Neural cell (in vitro differentiated cells): ENCODE data around the gene PIGT. TPM values are rescaled to one million over a fixed set of nuclear protein-coding genes. Genes with fewer than 3 reads are reported as not detected.

Experiments used
- H2AFZ ChIP-seq: fragments of 200-600, 300-800 bp; sonication (generic), shearing (Covaris generic); 2 replicates; pipeline ENCODE4 v1.6.0; 2014; ENCODE audit warnings: low read depth, mild to moderate bottlenecking, antibody characterized with exemption, low read length, moderate library complexity
- H3F3A ChIP-seq: fragments of 200-600 bp; shearing (Covaris generic); 2 replicates; pipeline ENCODE4 v1.6.1; 2016; ENCODE audit warnings: mild to moderate bottlenecking, moderate library complexity, mixed read lengths, antibody characterized with exemption, low read length; ENCODE audit not compliant: insufficient read depth, poor library complexity, severe bottlenecking
- H3K27ac ChIP-seq: fragments of 200-600, 300-800 bp; sonication (generic), shearing (Covaris generic); 2 replicates; pipeline ENCODE4 v1.5.1; 2014; ENCODE audit warnings: mild to moderate bottlenecking, low read length, moderate library complexity
- H3K27me3 ChIP-seq: fragments of 300-800, 200-600 bp; sonication (generic), shearing (Covaris generic); 2 replicates; pipeline ENCODE4 v1.6.0; 2014; ENCODE audit warnings: mild to moderate bottlenecking, low read depth, low read length, moderate library complexity; ENCODE audit not compliant: insufficient read depth
- H3K36me3 ChIP-seq: fragments of 300-800, 200-600 bp; sonication (generic), shearing (Covaris generic); 2 replicates; pipeline ENCODE4 v1.5.1; 2014; ENCODE audit warnings: mild to moderate bottlenecking, antibody characterized with exemption, low read length, moderate library complexity; ENCODE audit not compliant: insufficient read depth
- H3K4me2 ChIP-seq: fragments of 300-800, 200-600 bp; sonication (generic), shearing (Covaris generic); 2 replicates; pipeline ENCODE4 v1.6.0; 2014; ENCODE audit warnings: mild to moderate bottlenecking, low read length
- H3K4me3 ChIP-seq: fragments of 300-800, 200-600 bp; sonication (generic), shearing (Covaris generic); 2 replicates; pipeline ENCODE4 v1.5.1; 2014; ENCODE audit warnings: mild to moderate bottlenecking, low read length, moderate library complexity
- H3K79me2 ChIP-seq: fragments of 200-600 bp; shearing (Covaris generic); replicated peaks from 2 replicates; pipeline ENCODE4 v1.6.0; 2014; ENCODE audit warnings: mild to moderate bottlenecking, low read length, moderate library complexity; ENCODE audit not compliant: insufficient read depth
- H3K9ac ChIP-seq: fragments of 300-800, 200-600 bp; sonication (generic), shearing (Covaris generic); 2 replicates; pipeline ENCODE4 v1.6.1; 2016; ENCODE audit warnings: mild to moderate bottlenecking, low read length, mixed read lengths
- H3K9me2 ChIP-seq: fragments of 200-600 bp; shearing (Covaris generic); 2 replicates; pipeline ENCODE4 v1.6.1; 2016; ENCODE audit warnings: mild to moderate bottlenecking, low read length, mixed read lengths; ENCODE audit not compliant: insufficient read depth
- H3K9me3 ChIP-seq: fragments of 200-600, 300-800 bp; sonication (generic), shearing (Covaris generic); 2 replicates; pipeline ENCODE4 v1.6.1; 2016; ENCODE audit warnings: mild to moderate bottlenecking, mixed run types, low read length, moderate library complexity, mixed read lengths
- H4K20me1 ChIP-seq: fragments of 200-600 bp; shearing (Covaris generic); 2 replicates; pipeline ENCODE4 v1.6.1; 2016; ENCODE audit warnings: mild to moderate bottlenecking, mixed run types; ENCODE audit not compliant: insufficient read depth
- EP300 ChIP-seq: fragments of 450-650 bp; conservative IDR thresholded peaks from 2 replicates; pipeline ENCODE4 v1.6.1; 2014; ENCODE audit warnings: antibody characterized with exemption, mild to moderate bottlenecking, moderate library complexity; ENCODE audit not compliant: poor library complexity, severe bottlenecking
- EZH2 ChIP-seq: fragments of 200-600, 300-800 bp; shearing (Covaris generic), sonication (generic); IDR thresholded peaks from 2 replicates; pipeline ENCODE4 v1.6.1; 2014; ENCODE audit warnings: antibody characterized with exemption, low read length, borderline replicate concordance, mild to moderate bottlenecking; ENCODE audit not compliant: insufficient read depth, poor library complexity, severe bottlenecking
- MXI1 ChIP-seq: fragments of 450-650 bp; conservative IDR thresholded peaks from 2 replicates; pipeline ENCODE4 v1.6.1; 2014; ENCODE audit warnings: antibody characterized with exemption, mild to moderate bottlenecking; ENCODE audit not compliant: poor library complexity, severe bottlenecking
- POLR2AphosphoS5 ChIP-seq: IDR thresholded peaks from 2 replicates; pipeline ENCODE4 v1.6.1; 2012
- RAD21 ChIP-seq: fragments of 450-650 bp; conservative IDR thresholded peaks from 2 replicates; pipeline ENCODE4 v1.6.1; 2014; ENCODE audit warnings: antibody characterized with exemption, mild to moderate bottlenecking, moderate library complexity
- SMC3 ChIP-seq: fragments of 450-650 bp; conservative IDR thresholded peaks from 2 replicates; pipeline ENCODE4 v1.6.1; 2014; ENCODE audit warnings: antibody characterized with exemption, mild to moderate bottlenecking, moderate library complexity; ENCODE audit not compliant: poor library complexity
- TAF1 ChIP-seq: IDR thresholded peaks from 2 replicates; pipeline ENCODE4 v1.6.1; 2012; ENCODE audit warnings: low read depth
- polyA plus RNA-seq: library from polyadenylated mRNA; depleted of rRNA; stranded (reverse); fragments of >200 nt; gene quantifications from 2 replicates; pipeline ENCODE4 v1.2.3, GENCODE V29; 2014
- TF ChIP-seq, protein P1 (sequence below): IDR thresholded peaks from 2 replicates; pipeline ENCODE4 v1.6.1; 2012; ENCODE audit warnings: borderline replicate concordance
- TF ChIP-seq, protein P2 (sequence below): fragments of 450-650 bp; IDR thresholded peaks from 2 replicates; pipeline ENCODE4 v1.5.1; 2014; ENCODE audit warnings: antibody characterized with exemption, mild to moderate bottlenecking, moderate library complexity; ENCODE audit not compliant: poor library complexity, severe bottlenecking

Gene PIGT
- polyA plus RNA-seq, 1 donor from 2014 or later = 24.3 TPM

- no peaks in the 10 kb centered on the region for H3K27me3 ChIP-seq
- H3K9me3 ChIP-seq = no peaks in the 10 kb centered on the region
- H3K79me2 ChIP-seq = no peaks in the 10 kb centered on the region
- H3K4me2 ChIP-seq = no peak overlapping the region
- no peaks in the 10 kb centered on the region for H3K9me2 ChIP-seq
- TF ChIP-seq POLR2AphosphoS5 = no peak
- TF ChIP-seq, protein P1, sequence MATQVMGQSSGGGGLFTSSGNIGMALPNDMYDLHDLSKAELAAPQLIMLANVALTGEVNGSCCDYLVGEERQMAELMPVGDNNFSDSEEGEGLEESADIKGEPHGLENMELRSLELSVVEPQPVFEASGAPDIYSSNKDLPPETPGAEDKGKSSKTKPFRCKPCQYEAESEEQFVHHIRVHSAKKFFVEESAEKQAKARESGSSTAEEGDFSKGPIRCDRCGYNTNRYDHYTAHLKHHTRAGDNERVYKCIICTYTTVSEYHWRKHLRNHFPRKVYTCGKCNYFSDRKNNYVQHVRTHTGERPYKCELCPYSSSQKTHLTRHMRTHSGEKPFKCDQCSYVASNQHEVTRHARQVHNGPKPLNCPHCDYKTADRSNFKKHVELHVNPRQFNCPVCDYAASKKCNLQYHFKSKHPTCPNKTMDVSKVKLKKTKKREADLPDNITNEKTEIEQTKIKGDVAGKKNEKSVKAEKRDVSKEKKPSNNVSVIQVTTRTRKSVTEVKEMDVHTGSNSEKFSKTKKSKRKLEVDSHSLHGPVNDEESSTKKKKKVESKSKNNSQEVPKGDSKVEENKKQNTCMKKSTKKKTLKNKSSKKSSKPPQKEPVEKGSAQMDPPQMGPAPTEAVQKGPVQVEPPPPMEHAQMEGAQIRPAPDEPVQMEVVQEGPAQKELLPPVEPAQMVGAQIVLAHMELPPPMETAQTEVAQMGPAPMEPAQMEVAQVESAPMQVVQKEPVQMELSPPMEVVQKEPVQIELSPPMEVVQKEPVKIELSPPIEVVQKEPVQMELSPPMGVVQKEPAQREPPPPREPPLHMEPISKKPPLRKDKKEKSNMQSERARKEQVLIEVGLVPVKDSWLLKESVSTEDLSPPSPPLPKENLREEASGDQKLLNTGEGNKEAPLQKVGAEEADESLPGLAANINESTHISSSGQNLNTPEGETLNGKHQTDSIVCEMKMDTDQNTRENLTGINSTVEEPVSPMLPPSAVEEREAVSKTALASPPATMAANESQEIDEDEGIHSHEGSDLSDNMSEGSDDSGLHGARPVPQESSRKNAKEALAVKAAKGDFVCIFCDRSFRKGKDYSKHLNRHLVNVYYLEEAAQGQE = no peak
- TF ChIP-seq SMC3 = no peak
- no peak for TF ChIP-seq EP300
- TF ChIP-seq, protein P2, sequence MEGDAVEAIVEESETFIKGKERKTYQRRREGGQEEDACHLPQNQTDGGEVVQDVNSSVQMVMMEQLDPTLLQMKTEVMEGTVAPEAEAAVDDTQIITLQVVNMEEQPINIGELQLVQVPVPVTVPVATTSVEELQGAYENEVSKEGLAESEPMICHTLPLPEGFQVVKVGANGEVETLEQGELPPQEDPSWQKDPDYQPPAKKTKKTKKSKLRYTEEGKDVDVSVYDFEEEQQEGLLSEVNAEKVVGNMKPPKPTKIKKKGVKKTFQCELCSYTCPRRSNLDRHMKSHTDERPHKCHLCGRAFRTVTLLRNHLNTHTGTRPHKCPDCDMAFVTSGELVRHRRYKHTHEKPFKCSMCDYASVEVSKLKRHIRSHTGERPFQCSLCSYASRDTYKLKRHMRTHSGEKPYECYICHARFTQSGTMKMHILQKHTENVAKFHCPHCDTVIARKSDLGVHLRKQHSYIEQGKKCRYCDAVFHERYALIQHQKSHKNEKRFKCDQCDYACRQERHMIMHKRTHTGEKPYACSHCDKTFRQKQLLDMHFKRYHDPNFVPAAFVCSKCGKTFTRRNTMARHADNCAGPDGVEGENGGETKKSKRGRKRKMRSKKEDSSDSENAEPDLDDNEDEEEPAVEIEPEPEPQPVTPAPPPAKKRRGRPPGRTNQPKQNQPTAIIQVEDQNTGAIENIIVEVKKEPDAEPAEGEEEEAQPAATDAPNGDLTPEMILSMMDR = no peak
- no peak for TF ChIP-seq RAD21
- no peak for TF ChIP-seq MXI1
- TF ChIP-seq TAF1 = no peak
- no peak for TF ChIP-seq EZH2
- H3K36me3 ChIP-seq = no peaks in the 10 kb centered on the region
- no peaks in the 10 kb centered on the region for H4K20me1 ChIP-seq
- H3K4me3 ChIP-seq = no peak overlapping the region
- H3F3A ChIP-seq = no peaks in the 10 kb centered on the region
- H2AFZ ChIP-seq = no peak overlapping the region
- H3K9ac ChIP-seq = no peak overlapping the region
- H3K27ac ChIP-seq = no peak overlapping the region
Observed at GRCh38 chr20:45440891-45441685, 25.1 kb downstream of the PIGT start.

DNA sequence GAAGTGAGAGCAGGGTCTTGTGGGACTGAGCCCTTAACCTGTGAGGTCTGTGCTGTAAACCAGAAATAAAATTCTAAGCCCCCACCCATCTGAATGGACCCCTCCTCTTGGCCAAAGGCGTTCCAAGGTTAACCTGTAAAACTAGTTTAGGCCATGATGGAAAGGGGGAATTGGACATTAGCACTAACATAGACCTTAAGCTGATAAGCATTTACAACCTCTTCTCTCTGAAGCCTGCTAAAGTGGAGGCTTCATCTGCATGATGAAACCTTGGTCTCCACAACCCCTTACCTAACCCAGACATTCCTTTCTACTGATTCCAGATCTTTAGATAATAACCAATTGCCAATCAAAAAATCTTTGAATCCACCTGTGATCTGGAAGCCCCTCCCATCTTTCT, 25.8 kb downstream of the PIGT start:
- TF ChIP-seq, protein P2 = no peak
- no peak for TF ChIP-seq POLR2AphosphoS5
- TF ChIP-seq RAD21 = no peak
- TF ChIP-seq, protein P1 = no peak
- no peak for TF ChIP-seq EZH2
- TF ChIP-seq SMC3 = no peak
- TF ChIP-seq MXI1 = no peak
- TF ChIP-seq EP300 = no peak
- no peak for TF ChIP-seq TAF1
- no peaks in the 10 kb centered on the region for H3F3A ChIP-seq
- H3K9me3 ChIP-seq = no peaks in the 10 kb centered on the region
- no peak overlapping the region for H3K27ac ChIP-seq
- no peak overlapping the region for H3K4me2 ChIP-seq
- H4K20me1 ChIP-seq = no peaks in the 10 kb centered on the region
- H3K27me3 ChIP-seq = no peaks in the 10 kb centered on the region
- no peak overlapping the region for H2AFZ ChIP-seq
- H3K9me2 ChIP-seq = no peaks in the 10 kb centered on the region
- H3K36me3 ChIP-seq = no peaks in the 10 kb centered on the region
- no peaks in the 10 kb centered on the region for H3K79me2 ChIP-seq
- no peak overlapping the region for H3K4me3 ChIP-seq
- no peak overlapping the region for H3K9ac ChIP-seq
